Activated CD4-positive, alpha-beta memory T cell treated with anti-CD3 and anti-CD28 coated beads for 36 hours (primary cell): ENCODE measurements around the gene AP1S2. TPM values are rescaled to one million over a fixed set of nuclear protein-coding genes. Genes with fewer than 3 reads are reported as not detected.
A peak's percentile ranks its signal among the peaks of the same experiment; 100 is the strongest.

Source experiments
- CTCF ChIA-PET: fragments of 350-600 bp; sonication (Branson Sonifier 250); formaldehyde crosslinking; loops from one replicate; lab custom pipeline; 2021; ENCODE audit warnings: antibody characterized with exemption, inconsistent platforms; lab: Charles Lee
- POLR2A ChIA-PET: fragments of 350-600 bp; sonication (Branson Sonifier 250); formaldehyde crosslinking; loops from one replicate; lab custom pipeline; 2021; ENCODE audit warnings: antibody characterized with exemption; lab: Charles Lee
- DNase-seq: peaks from one replicate; pipeline ENCODE4 v3.0.0-alpha.2; 2020
- H3K27ac Mint-ChIP-seq: one replicate; pipeline ENCODE4 v1.8.0; 2021; ENCODE audit warnings: mixed read lengths
- H3K27me3 Mint-ChIP-seq: one replicate; pipeline ENCODE4 v1.8.0; 2021; ENCODE audit warnings: mixed read lengths
- H3K36me3 Mint-ChIP-seq: one replicate; pipeline ENCODE4 v1.8.0; 2021; ENCODE audit warnings: mixed read lengths
- H3K4me1 Mint-ChIP-seq: one replicate; pipeline ENCODE4 v1.8.0; 2021; ENCODE audit warnings: low read depth, mixed read lengths
- H3K4me3 Mint-ChIP-seq: one replicate; pipeline ENCODE4 v1.8.0; 2021; ENCODE audit warnings: mild to moderate bottlenecking, mixed read lengths
- H3K9me3 Mint-ChIP-seq: one replicate; pipeline ENCODE4 v1.8.0; 2021; ENCODE audit warnings: mixed read lengths
- intact Hi-C: fragments of 100-400 bp; cut with micrococcal nuclease; formaldehyde crosslinking; loops from one replicate; pipeline ENCODE4 v1.15.1; 2023
- total RNA-seq, 2 experiments: library from RNA; stranded (reverse); gene quantifications; one replicate each; pipeline ENCODE4 v1.2.3, GENCODE V29; 2021

The AP1S2 gene
- total RNA-seq, 2 experiments from 2014 or later: 21.4 to 29.3 TPM

DNA sequence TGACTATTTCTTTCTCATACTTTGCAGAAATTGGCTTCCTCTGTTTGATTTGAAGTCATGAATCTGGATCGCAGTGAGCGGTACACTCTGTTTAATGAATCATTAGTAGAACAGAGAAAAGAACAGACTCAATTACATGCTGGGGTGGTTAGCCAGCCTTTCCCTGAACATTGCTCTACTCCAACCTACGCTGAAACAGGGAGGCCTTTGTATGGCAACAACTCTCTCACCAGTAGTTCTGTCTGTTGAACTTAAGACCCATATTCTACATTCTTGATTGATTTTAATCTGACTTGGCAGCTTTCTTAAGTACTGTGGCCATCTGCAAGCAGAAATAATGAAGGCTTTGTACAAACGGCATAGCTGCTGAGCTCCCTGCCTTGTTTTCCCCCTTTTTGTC, 19.0 kb upstream of the AP1S2 start:
- DNase-seq: no peak
- H3K27me3 Mint-ChIP-seq: no peaks in the 10 kb centered on the region
- CTCF ChIA-PET: no interaction called here
- no peaks in the 10 kb centered on the region for H3K36me3 Mint-ChIP-seq
- H3K27ac Mint-ChIP-seq: no peak overlapping the region
- POLR2A ChIA-PET: no interaction called here
- no peaks in the 10 kb centered on the region for H3K4me1 Mint-ChIP-seq
- intact Hi-C loops: no loop called here
- H3K4me3 Mint-ChIP-seq: no peak overlapping the region
- H3K9me3 Mint-ChIP-seq: peaks cover 2% of the 10 kb centered on the region

DNA sequence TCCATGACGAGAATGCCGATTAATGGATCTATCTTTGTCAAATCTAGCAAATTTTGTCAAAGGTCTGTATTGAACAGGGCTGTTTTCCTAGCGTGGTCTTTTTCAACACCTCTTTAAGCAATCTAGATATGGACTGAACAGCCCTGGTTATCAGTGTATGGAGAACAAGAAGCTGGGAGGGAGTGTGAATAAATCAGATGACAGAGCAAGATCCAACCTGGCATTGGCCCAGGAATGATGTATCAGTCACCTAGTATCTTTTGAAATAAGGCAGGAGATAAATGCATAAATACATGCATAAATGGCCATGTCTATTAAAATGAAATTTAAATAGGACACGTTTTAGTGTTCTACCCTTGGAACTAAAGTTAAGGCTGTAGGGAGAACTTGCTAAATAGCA, 15.7 kb upstream of the AP1S2 start:
- H3K27ac Mint-ChIP-seq: no peak overlapping the region
- no peaks in the 10 kb centered on the region for H3K4me1 Mint-ChIP-seq
- POLR2A ChIA-PET: no interaction called here
- H3K27me3 Mint-ChIP-seq: no peaks in the 10 kb centered on the region
- no peak overlapping the region for H3K4me3 Mint-ChIP-seq
- intact Hi-C loops: no loop called here
- no peaks in the 10 kb centered on the region for H3K9me3 Mint-ChIP-seq
- DNase-seq: no peak
- CTCF ChIA-PET: no interaction called here
- H3K36me3 Mint-ChIP-seq: no peaks in the 10 kb centered on the region

DNA sequence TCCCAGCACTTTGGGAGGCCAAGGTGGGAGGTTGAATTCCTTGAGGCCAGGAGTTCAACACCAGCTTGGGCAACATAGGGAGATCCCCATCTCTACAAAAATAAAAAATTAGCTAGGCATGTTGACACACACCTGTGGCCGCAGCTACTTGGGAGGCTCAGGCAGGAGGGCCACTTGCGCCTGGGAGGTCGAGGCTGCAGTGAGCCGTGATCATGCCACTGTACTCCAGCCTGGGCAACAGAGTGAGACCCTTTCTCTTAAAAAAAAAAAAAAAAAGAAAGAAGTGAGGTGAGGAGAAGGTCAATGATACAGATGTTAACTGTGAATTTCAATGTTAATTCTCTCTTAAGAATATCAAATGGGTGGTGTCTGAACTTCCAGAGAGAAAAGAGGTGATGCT, 15.1 kb upstream of the AP1S2 start:
- Mint-ChIP-seq H3K27me3 (no peaks in the 10 kb centered on the region), H3K4me3 (no peak overlapping the region), H3K36me3 (no peaks in the 10 kb centered on the region), H3K4me1 (no peaks in the 10 kb centered on the region), H3K27ac (no peak overlapping the region), H3K9me3 (no peaks in the 10 kb centered on the region)
- ChIA-PET POLR2A (no interaction called here), CTCF (no interaction called here)
- intact Hi-C loops: no loop called here
- no peak for DNase-seq

DNA sequence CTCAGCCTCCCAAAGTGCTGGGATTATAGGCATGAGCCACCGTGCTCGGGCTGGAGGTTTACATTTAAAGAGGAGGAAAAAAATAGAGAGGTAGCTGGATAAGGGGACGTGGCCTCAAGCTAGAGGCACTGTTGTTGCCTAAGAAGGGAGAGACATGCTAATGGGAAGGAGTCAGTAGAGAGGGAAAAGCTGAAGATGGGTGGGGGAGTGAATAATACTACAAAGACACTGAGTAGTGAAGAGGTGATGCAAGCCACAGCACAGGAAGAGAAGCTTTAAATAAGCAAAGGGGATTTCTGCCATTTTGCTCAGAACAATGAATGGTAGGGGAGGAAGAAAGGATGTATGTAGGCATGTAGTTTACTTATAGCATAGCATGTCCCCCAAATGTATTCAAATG, 11.5 kb upstream of the AP1S2 start:
- Mint-ChIP-seq H3K36me3 (no peaks in the 10 kb centered on the region), H3K9me3 (no peaks in the 10 kb centered on the region), H3K4me3 (no peak overlapping the region), H3K27me3 (peaks cover 1% of the 10 kb centered on the region), H3K4me1 (no peaks in the 10 kb centered on the region), H3K27ac (no peak overlapping the region)
- no peak for DNase-seq
- CTCF ChIA-PET: no interaction called here
- intact Hi-C loops: no loop called here
- POLR2A ChIA-PET: no interaction called here

DNA sequence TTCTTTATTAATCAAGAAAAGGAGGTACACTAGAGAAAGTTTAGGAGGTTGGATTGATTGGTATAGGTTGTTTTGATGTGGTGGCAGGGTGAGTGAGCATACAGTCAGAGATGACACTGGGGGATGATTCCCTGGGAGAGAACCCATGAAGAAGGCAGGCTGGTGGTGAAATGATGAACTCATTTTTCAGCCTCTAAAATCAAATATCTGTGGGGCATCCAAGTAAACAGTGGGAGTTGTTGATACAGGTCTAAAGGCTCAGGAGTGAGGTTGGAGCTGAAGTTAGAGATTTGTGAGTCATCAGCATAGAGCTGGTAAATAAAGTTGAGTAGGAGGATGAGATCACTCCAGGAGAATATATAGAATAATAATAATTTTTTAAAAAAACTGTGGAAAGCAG, 10.0 kb upstream of the AP1S2 start:
- DNase-seq: no peak
- CTCF ChIA-PET: no interaction called here
- intact Hi-C loops: no loop called here
- no peaks in the 10 kb centered on the region for H3K36me3 Mint-ChIP-seq
- H3K27me3 Mint-ChIP-seq: peaks cover 1% of the 10 kb centered on the region
- no peaks in the 10 kb centered on the region for H3K9me3 Mint-ChIP-seq
- H3K4me3 Mint-ChIP-seq: no peak overlapping the region
- POLR2A ChIA-PET: no interaction called here
- no peak overlapping the region for H3K27ac Mint-ChIP-seq
- no peaks in the 10 kb centered on the region for H3K4me1 Mint-ChIP-seq

DNA sequence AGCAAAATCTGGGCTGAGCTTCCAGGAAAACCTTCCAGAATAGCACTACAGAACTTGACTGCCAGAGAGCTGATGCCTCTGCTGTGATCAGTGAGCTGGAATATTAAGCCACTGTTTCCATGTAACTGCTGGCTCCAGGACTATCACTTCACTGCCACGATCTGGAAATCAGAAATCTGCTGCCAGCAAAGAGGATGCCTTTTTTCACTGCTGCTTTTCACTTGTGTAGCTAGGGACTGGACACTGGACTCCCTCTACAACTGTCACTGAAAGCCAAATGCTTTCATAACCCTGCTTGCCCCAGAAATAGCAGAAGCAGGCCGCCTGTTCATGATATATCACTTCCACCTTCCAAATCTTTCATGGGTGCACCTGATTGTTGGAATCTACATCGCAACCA, 9.4 kb upstream of the AP1S2 start:
- Mint-ChIP-seq H3K36me3 (no peaks in the 10 kb centered on the region), H3K9me3 (no peaks in the 10 kb centered on the region), H3K27ac (no peak overlapping the region), H3K27me3 (peaks cover 1% of the 10 kb centered on the region), H3K4me1 (no peaks in the 10 kb centered on the region), H3K4me3 (no peak overlapping the region)
- POLR2A ChIA-PET: no interaction called here
- intact Hi-C loops: no loop called here
- DNase-seq: no peak
- CTCF ChIA-PET: no interaction called here

DNA sequence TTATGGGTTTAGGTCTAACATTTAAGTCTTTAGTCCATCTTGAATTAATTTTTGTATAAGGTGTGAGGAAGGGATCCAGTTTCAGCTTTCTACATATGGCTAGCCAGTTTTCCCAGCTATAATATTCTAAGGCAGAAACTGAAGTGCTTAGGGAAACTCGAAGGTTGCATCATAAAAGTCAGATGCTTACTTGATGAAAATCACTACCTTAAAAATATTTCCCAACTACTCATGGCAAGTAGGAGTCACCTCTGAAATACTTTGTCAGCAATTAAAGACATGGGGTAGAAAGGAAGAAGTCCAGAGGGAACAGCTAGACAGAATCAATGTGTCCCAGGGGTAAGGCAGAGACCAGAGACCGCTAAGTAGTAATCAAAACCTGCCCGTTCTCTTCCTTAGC, 6.3 kb upstream of the AP1S2 start:
- Mint-ChIP-seq H3K27ac (no peak overlapping the region), H3K4me1 (peaks cover 3% of the 10 kb centered on the region), H3K36me3 (no peaks in the 10 kb centered on the region), H3K27me3 (peaks cover 1% of the 10 kb centered on the region), H3K9me3 (no peaks in the 10 kb centered on the region), H3K4me3 (no peak overlapping the region)
- intact Hi-C loops: no loop called here
- DNase-seq: no peak
- CTCF ChIA-PET: no interaction called here
- POLR2A ChIA-PET: no interaction called here

DNA sequence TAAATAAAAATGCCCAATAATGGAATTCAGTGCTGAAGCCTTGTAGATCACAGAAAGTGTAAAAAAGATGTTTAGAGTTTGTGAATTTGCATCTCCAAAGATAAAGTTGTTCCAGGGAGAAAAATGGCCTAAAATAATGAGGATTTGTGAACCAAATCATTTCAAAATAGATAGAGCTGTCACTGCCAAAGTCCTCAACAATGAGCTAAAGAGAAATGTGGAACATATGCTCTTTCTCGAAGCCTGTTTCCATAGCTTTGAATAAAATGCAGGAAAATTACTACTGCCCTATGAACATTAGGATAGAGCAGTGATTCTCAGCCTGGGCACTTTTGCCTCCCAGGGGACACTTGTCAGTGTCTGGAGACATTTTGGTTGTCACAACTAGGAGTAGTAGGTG, 3.4 kb upstream of the AP1S2 start:
- H3K27ac Mint-ChIP-seq: no peak overlapping the region
- no peak for DNase-seq
- H3K27me3 Mint-ChIP-seq: peaks cover 1% of the 10 kb centered on the region
- H3K36me3 Mint-ChIP-seq: no peaks in the 10 kb centered on the region
- intact Hi-C loops: loop anchor here (10.0 kb wide), 2 partner anchors 127 to 523 kb away; partner anchors contain the start of gene PIGA
- no peaks in the 10 kb centered on the region for H3K9me3 Mint-ChIP-seq
- H3K4me1 Mint-ChIP-seq: peaks cover 6% of the 10 kb centered on the region
- H3K4me3 Mint-ChIP-seq: no peak overlapping the region
- CTCF ChIA-PET: no interaction called here
- POLR2A ChIA-PET: no interaction called here

DNA sequence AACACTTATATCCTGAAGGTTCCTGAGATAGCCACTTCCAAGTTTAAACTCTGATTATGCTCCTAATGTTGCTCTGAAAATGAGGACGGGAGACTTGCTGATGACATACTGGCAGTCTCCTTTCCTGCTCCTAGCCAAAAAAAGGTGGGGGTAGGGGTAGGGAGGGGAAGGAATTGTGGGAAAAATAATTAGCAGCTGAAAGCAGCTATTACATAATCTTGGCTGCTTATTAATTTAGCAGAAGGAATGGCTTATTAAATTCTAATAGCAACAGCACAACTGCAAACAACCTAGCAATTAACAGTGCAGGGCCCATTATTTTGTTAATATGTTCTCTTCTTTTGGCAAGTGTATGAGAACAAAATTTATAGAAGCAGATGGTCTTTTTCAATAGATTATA, 2.0 kb upstream of the AP1S2 start:
- ChIA-PET CTCF (no interaction called here), POLR2A (no interaction called here)
- no peak overlapping the region for H3K27ac Mint-ChIP-seq
- no peak overlapping the region for H3K4me3 Mint-ChIP-seq
- H3K36me3 Mint-ChIP-seq: no peaks in the 10 kb centered on the region
- intact Hi-C loops: loop anchor here (10.0 kb wide), 2 partner anchors 128 to 522 kb away; partner anchors contain the start of gene PIGA
- no peak for DNase-seq
- H3K27me3 Mint-ChIP-seq: no peaks in the 10 kb centered on the region
- no peaks in the 10 kb centered on the region for H3K9me3 Mint-ChIP-seq
- peaks cover 16% of the 10 kb centered on the region for H3K4me1 Mint-ChIP-seq

DNA sequence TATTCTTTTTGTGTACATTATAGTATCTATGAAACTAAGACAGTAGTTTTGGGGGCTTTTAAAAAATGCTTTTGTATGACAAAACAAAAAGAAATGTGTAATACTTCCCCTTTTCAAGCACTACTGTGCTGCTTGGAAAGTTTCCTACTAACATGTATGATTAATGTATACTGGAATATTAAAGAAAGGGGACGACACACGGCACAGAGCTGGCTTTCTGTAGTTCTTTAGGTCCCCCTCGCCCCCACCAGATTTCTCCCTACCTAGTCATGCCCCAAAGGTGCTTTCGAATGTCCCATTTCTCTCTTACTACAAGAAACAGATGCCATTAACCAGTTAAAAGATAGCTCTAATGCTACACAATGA, 1.6 kb upstream of the AP1S2 start:
- H3K4me3 Mint-ChIP-seq: no peak overlapping the region
- POLR2A ChIA-PET: no interaction called here
- intact Hi-C loops: loop anchor here (10.0 kb wide), 2 partner anchors 129 to 521 kb away; partner anchors contain the start of gene PIGA

DNA sequence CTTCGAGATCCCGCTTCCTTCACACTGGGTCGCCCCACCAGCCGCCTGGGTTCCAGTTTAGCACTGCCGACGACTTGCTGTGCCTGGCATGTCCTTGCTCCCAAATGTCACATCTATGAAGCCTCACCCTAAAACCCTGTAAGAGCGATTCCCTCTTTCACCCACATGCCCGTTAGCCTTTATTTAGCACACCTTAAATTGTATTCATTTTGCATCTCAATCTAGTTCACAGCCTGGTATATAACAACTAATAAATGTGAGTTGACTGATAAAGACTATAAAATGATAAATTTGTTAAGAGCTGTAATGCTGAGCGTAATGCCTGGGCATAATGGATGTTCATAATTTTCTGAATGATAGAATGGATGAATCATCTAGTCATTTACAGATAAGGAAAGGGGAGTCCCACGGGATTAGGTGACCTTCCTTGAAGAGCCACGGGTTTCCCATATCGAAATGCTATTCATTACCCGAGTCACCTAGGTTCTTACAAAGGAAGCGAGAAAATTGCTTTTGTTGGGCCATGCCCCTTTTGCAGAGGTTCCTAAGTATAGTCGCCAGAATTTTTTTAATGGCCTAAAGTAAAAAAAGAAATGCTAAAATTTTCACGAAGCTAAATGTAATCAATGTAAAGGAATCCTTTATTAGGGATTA, 1.1 kb upstream of the AP1S2 start:
- no peak for DNase-seq
- Mint-ChIP-seq H3K27ac (peak overlapping the region; percentile 95), H3K9me3 (no peaks in the 10 kb centered on the region), H3K4me1 (peaks cover 22% of the 10 kb centered on the region), H3K36me3 (peaks cover 6% of the 10 kb centered on the region), H3K27me3 (no peaks in the 10 kb centered on the region), H3K4me3 (peak overlapping the region; percentile 86)
- intact Hi-C loops: loop anchor here (1.0 to 10.0 kb wide), 6 partner anchors 39 to 521 kb away; partner anchors contain the start of genes CA5B, PIGA and ZRSR2
- CTCF ChIA-PET: interaction anchor here (1.0 kb wide), 1 partner anchor 65 kb away, joined by 3 read pairs; no protein-coding TSS in a partner anchor
- POLR2A ChIA-PET: interaction anchor here (1.4 to 1.6 kb wide), 3 partner anchors 65 to 118 kb away, joined by 4 to 6 read pairs (median 4); partner anchors contain the start of genes CA5B and ZRSR2

More for the DNA sequence above, 1.6 kb upstream of the AP1S2 start:
- Mint-ChIP-seq H3K4me1 (peaks cover 19% of the 10 kb centered on the region), H3K36me3 (peaks cover 1% of the 10 kb centered on the region), H3K27ac (no peak overlapping the region), H3K9me3 (no peaks in the 10 kb centered on the region), H3K27me3 (no peaks in the 10 kb centered on the region)
- no peak for DNase-seq
- CTCF ChIA-PET: no interaction called here

DNA sequence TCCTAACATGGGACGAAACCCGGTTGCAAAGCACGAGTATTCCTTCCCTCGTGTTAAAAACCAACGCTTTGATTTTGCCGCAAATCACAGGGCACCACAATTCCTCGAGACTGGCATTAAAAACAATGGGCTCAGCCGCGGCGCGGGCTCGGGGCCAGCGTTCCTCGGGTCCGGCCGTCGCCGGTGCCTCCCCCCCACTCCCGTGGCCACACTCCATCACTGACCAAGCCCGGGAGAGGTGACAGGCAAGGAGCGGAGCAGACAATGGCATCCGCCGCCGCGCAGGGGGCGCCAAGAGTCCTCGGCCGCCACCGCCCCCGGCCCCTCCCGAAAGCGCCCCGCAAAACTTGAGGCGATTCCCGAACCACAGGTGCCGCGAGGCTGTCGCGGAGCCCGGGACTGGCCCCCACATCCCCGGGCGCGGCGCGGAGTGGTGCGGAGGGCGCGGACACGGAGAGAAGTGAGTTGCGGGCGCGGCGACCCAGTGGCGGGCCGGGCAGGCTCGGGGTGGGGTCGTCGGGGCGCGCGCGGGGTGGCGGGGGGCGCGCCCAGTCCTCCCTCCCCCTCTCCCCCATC, 445 bp downstream of the AP1S2 start:
- H3K27ac Mint-ChIP-seq: no peak overlapping the region
- peaks cover 12% of the 10 kb centered on the region for H3K36me3 Mint-ChIP-seq
- no peaks in the 10 kb centered on the region for H3K9me3 Mint-ChIP-seq
- CTCF ChIA-PET: interaction anchor here (0.7 to 1.0 kb wide), 3 partner anchors 61 to 116 kb away, joined by 3 read pairs; partner anchors contain the start of gene CA5B
- peak; percentile 48 for DNase-seq
- peak overlapping the region; percentile 64 for H3K4me3 Mint-ChIP-seq
- intact Hi-C loops: loop anchor here (1.0 to 10.0 kb wide), 6 partner anchors 37 to 865 kb away; partner anchors contain the start of genes PIGA, SYAP1 and ZRSR2
- H3K4me1 Mint-ChIP-seq: peaks cover 28% of the 10 kb centered on the region
- POLR2A ChIA-PET: interaction anchor here (1.4 to 1.6 kb wide), 3 partner anchors 63 to 116 kb away, joined by 4 to 6 read pairs (median 4); partner anchors contain the start of genes CA5B and ZRSR2
- no peaks in the 10 kb centered on the region for H3K27me3 Mint-ChIP-seq
